Epithelial cell of proximal tubule (primary cell): Measurements from ENCODE around the gene GLRA1. TPM values are rescaled to one million over a fixed set of nuclear protein-coding genes. Genes with fewer than 3 reads are reported as not detected.

ENCODE experiments used
- DNase-seq: peaks from one replicate; pipeline ENCODE4 v3.0.0-alpha.2; 2011; ENCODE audit warnings: low read depth
- H3K4me3 ChIP-seq: 2 replicates; pipeline ENCODE4 v1.5.1; 2011; ENCODE audit warnings: low read depth, mild to moderate bottlenecking, low read length
- total RNA-seq: library from RNA; depleted of rRNA; stranded (reverse); fragments of >200 nt; gene quantifications from 2 replicates; pipeline ENCODE4 v1.2.3, GENCODE V29; 2015
- TF ChIP-seq, protein P1 (sequence below): conservative IDR thresholded peaks from 2 replicates; pipeline ENCODE4 v1.5.1; 2012; ENCODE audit warnings: low read depth, mild to moderate bottlenecking, low read length

The GLRA1 gene
- total RNA-seq, 1 donor from 2014 or later, result not detected

GRCh38 chr5:151873701-151874100, 51.0 kb downstream of the GLRA1 start:
- TF ChIP-seq, protein P1, sequence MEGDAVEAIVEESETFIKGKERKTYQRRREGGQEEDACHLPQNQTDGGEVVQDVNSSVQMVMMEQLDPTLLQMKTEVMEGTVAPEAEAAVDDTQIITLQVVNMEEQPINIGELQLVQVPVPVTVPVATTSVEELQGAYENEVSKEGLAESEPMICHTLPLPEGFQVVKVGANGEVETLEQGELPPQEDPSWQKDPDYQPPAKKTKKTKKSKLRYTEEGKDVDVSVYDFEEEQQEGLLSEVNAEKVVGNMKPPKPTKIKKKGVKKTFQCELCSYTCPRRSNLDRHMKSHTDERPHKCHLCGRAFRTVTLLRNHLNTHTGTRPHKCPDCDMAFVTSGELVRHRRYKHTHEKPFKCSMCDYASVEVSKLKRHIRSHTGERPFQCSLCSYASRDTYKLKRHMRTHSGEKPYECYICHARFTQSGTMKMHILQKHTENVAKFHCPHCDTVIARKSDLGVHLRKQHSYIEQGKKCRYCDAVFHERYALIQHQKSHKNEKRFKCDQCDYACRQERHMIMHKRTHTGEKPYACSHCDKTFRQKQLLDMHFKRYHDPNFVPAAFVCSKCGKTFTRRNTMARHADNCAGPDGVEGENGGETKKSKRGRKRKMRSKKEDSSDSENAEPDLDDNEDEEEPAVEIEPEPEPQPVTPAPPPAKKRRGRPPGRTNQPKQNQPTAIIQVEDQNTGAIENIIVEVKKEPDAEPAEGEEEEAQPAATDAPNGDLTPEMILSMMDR, result no peak
- H3K4me3 ChIP-seq, result no peak overlapping the region
- DNase-seq, result no peak

GRCh38 chr5:151872701-151873100, 52.0 kb downstream of the GLRA1 start:
- no peak overlapping the region for H3K4me3 ChIP-seq
- no peak for DNase-seq
- TF ChIP-seq, protein P1, result no peak

DNA sequence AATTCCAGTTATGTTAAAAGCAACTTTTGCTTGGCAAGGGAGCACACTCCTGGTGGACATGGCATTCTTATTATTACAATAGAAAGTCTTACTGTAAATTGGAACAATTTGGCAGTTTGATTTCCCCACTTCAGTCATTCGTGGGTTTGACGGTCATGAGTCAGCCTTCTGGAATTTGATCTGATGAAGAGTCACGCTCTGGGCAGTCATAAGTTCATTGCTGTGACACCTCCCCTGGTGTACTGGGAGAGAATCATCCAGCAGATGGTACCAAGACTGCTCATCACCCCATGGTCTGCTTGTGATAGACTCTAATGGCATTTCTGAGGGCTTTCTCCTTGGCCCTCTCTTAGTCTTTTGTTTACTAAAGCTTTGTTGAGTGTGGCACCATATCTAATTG, 53.8 kb downstream of the GLRA1 start:
- no peak overlapping the region for H3K4me3 ChIP-seq
- DNase-seq, result peak; percentile 61
- TF ChIP-seq, protein P1, result no peak

DNA sequence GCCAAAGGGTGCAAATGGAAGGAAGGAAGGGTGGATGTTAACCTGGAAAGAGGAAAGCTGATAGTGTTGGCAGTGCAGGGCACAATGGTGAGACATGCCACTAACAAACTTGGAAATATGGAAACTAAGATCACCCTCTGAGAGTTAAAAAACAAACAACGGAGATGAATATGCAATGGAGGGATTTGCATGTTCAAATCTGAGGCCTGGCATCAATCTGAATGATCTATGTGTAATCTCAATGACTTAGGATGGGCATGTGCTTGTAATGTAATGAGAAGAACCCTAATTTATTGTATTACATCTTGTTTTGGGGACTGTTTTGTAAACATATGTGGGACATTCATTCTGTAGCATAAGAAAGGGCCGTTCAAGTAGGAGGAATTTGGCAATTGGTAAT, 54.4 kb downstream of the GLRA1 start:
- TF ChIP-seq, protein P1, result no peak
- no peak for DNase-seq
- no peak overlapping the region for H3K4me3 ChIP-seq

- H3K4me3 ChIP-seq, result no peak overlapping the region
- no peak for DNase-seq
- TF ChIP-seq, protein P1, result no peak
Observed at GRCh38 chr5:151869843-151870242, 54.8 kb downstream of the GLRA1 start.

DNA sequence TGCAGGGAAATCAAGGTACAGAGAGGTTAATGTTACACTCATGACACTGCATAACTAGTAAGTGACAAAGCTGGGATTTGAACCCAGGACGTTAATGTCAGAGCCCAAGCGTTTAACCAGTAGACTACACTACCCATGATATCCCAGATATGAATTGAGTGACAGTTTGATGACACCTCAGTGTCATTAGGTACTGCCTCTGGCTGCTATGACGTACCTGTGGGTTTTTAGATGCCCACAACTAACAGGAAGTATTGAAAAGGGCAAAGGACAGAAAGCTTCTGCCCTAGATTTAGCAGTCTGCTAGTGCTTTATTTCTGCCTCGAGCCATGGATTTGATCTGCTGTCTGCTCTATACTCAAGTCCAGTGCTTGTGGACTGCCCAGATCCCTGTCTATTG, 56.2 kb downstream of the GLRA1 start:
- H3K4me3 ChIP-seq, result no peak overlapping the region
- TF ChIP-seq, protein P1, result no peak

DNA sequence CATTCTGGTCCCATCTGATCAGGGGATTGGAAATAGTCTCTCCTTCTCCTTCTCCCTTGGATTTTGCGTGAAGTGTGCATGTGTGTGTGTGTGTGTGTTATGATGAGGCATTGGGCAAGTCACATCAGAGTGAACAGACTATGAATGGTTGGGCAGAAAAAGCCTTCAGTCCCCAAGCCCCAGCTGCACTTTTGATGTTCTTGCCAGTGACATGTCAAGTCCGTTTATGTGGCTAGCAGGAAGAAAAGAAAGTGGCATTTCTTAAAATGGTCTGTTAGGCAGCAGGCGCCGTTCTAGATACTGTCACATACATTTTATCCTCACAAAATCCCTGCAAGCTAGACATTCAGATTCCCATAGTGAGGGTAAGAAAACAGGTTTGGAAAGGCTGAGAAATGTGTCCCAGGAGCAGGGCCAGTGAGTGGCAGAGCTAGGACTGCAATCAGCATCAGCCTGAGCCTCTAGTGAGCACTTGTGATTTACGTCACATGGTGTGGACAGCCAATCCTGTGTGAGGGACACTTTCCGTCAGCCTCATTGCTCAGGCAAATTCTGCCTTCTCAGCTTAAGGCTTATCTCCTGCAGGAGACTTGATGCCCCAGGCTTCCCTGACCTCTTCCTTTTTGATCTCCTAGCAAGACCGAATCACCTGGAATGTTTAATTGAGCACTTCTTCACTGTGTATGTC, 60.4 kb downstream of the GLRA1 start:
- TF ChIP-seq, protein P1, result no peak
- no peak for DNase-seq
- no peak overlapping the region for H3K4me3 ChIP-seq

More for the DNA sequence above, 56.2 kb downstream of the GLRA1 start:
- DNase-seq, result no peak
